Activated CD4-positive, alpha-beta T cell treated with anti-CD3 and anti-CD28 coated beads, Interleukin-2, amount 10 ng/mL, durations not matched to agents 24 days and 14 days (primary cell): Measurements from ENCODE around the gene OR14C36. TPM values are rescaled to one million over a fixed set of nuclear protein-coding genes. Genes with fewer than 3 reads are reported as not detected.

Experiments used
- DNase-seq: peaks from one replicate; pipeline ENCODE4 v3.0.0; 2022
- H3K27ac Mint-ChIP-seq: one replicate; pipeline ENCODE4 v1.8.0; 2022; ENCODE audit warnings: mild to moderate bottlenecking, mixed read lengths
- H3K27me3 Mint-ChIP-seq: one replicate; pipeline ENCODE4 v1.8.0; 2022; ENCODE audit warnings: mixed read lengths
- H3K36me3 Mint-ChIP-seq: one replicate; pipeline ENCODE4 v1.8.0; 2022; ENCODE audit warnings: low read depth, mild to moderate bottlenecking, mixed read lengths
- H3K4me1 Mint-ChIP-seq: one replicate; pipeline ENCODE4 v1.8.0; 2021; ENCODE audit warnings: mixed read lengths
- H3K4me3 Mint-ChIP-seq: one replicate; pipeline ENCODE4 v1.8.0; 2022; ENCODE audit warnings: mild to moderate bottlenecking, moderate library complexity, mixed read lengths
- H3K9me3 Mint-ChIP-seq: one replicate; pipeline ENCODE4 v1.8.0; 2021; ENCODE audit warnings: mixed read lengths
- intact Hi-C: fragments of 100-400 bp; cut with micrococcal nuclease; formaldehyde crosslinking; loops from one replicate; pipeline ENCODE4 v1.15.1; 2023
- total RNA-seq: library from RNA; stranded (reverse); gene quantifications from 2 replicates; pipeline ENCODE4 v1.2.3, GENCODE V29; 2022

The OR14C36 gene
- total RNA-seq, 1 donor from 2014 or later, result not detected

DNA sequence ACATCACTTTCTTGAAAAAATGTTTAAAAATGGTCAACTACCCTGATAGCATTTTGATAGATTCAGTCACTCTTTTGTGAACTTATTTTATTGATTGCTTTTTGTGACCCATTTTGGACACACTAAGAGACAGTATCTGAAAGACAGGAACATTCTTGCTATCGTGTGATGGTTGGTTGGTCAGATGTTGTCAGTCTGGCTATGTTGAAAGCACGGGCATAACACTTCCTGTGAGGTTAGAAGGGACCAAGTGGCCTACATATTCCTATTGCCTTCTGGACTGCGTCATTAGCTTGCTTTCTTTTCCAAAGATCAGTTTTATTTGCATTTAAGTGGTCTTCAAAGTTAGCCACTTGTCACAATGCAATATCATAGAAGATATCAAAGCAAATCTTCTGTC is 28.3 kb downstream of the OR14C36 start:
- Mint-ChIP-seq H3K27ac (no peak overlapping the region), H3K4me1 (no peaks in the 10 kb centered on the region), H3K9me3 (no peaks in the 10 kb centered on the region), H3K36me3 (no peaks in the 10 kb centered on the region), H3K4me3 (no peak overlapping the region), H3K27me3 (no peaks in the 10 kb centered on the region)
- intact Hi-C loops, result no loop called here
- no peak for DNase-seq

DNA sequence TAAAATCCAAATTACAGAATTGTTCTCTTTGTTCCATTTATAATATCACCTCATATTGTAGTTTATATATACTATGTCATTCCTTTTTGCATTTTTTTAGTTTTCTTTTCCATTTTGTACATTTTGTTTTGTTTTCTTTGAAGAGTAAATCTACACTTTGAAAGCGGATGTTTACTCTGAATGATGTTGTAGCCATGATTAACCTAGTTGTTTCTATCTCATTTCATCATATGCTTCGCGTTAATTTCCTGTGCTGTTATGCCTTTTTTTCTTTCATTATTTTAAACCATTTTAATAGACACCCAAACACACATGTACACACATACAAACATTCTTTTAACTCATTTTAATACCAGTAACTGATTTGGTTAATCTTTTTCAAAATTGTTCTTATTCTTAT is 32.3 kb downstream of the OR14C36 start:
- intact Hi-C loops, result no loop called here
- H3K36me3 Mint-ChIP-seq, result no peaks in the 10 kb centered on the region
- no peak for DNase-seq
- no peaks in the 10 kb centered on the region for H3K27me3 Mint-ChIP-seq
- no peak overlapping the region for H3K4me3 Mint-ChIP-seq
- no peaks in the 10 kb centered on the region for H3K9me3 Mint-ChIP-seq
- H3K4me1 Mint-ChIP-seq, result no peaks in the 10 kb centered on the region
- no peak overlapping the region for H3K27ac Mint-ChIP-seq

DNA sequence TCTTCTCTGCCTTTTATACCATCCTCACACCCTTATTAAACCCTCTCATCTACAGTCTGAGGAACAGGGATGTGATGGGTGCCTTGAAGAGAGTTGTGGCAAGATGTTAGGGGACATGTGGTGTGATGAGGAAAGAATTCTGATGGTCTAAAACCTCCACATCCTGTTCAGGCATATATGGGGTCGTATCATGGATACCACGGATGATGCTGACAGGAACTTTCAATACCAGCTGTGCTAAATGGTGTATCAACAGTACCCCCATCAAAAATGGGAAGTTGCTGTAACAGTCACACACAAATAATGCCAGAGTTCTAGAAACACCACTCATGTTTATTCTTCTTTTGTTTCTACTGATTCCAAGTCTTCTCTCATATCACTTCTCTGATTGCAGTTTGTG is 39.9 kb downstream of the OR14C36 start:
- Mint-ChIP-seq H3K36me3 (no peaks in the 10 kb centered on the region), H3K27ac (no peak overlapping the region), H3K9me3 (no peaks in the 10 kb centered on the region), H3K4me1 (no peaks in the 10 kb centered on the region), H3K27me3 (peaks cover 6% of the 10 kb centered on the region), H3K4me3 (no peak overlapping the region)
- intact Hi-C loops, result no loop called here
- no peak for DNase-seq

DNA sequence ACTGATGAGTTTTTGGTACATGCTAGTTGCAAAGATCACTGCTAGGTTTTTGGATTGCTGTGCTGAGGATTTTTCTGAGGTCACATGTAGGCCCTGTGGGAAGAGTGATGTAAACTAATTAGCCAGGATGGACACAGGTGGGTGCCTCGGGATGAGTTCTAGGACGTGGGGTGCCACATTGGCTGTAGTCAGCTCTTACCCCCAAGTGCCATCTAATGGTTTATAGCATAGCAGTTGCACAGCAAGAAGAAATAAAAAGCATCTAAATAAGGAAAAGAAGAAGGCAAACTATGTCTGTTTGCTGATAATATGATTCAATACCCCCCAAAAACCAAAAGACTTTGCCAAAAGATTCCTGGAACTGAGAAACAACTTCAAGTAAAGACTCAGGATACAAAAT is 44.5 kb downstream of the OR14C36 start:
- DNase-seq, result no peak
- Mint-ChIP-seq H3K27ac (no peak overlapping the region), H3K36me3 (no peaks in the 10 kb centered on the region), H3K4me1 (no peaks in the 10 kb centered on the region), H3K9me3 (no peaks in the 10 kb centered on the region), H3K4me3 (no peak overlapping the region), H3K27me3 (peaks cover 8% of the 10 kb centered on the region)
- intact Hi-C loops, result no loop called here

Other genes with a start within 250 kb of the OR14C36 start
- gene OR2M5, start 203.6 kb upstream of the OR14C36 start, total RNA-seq, result not detected in 2 replicates
- not detected in 2 replicates for gene OR2M2, start 174.0 kb upstream of the OR14C36 start, total RNA-seq
- gene OR2M3, start 151.5 kb upstream of the OR14C36 start, total RNA-seq, result not detected in 2 replicates
- gene OR2M4, start 117.4 kb upstream of the OR14C36 start, total RNA-seq, result not detected in 2 replicates
- not detected in 2 replicates for gene OR2T33, start 70.8 kb upstream of the OR14C36 start, total RNA-seq
- not detected in 2 replicates for gene OR2T12, start 45.4 kb upstream of the OR14C36 start, total RNA-seq
- not detected in 2 replicates for gene OR2M7, start 24.2 kb upstream of the OR14C36 start, total RNA-seq
- gene OR2T4, start 12.9 kb downstream of the OR14C36 start, total RNA-seq, result not detected in 2 replicates
- not detected in 2 replicates for gene OR2T6, start 27.0 kb downstream of the OR14C36 start, total RNA-seq
- gene OR2T1, start 54.3 kb downstream of the OR14C36 start, total RNA-seq, result not detected in 2 replicates
- gene OR2T2, start 96.9 kb downstream of the OR14C36 start, total RNA-seq, result not detected in 2 replicates
- gene OR2T3, start 124.6 kb downstream of the OR14C36 start, total RNA-seq, result not detected in 2 replicates
- not detected in 2 replicates for gene OR2T5, start 139.8 kb downstream of the OR14C36 start, total RNA-seq
- gene OR2G6, start 159.3 kb downstream of the OR14C36 start, total RNA-seq, result not detected in 2 replicates
- gene OR2T29, start 214.0 kb downstream of the OR14C36 start, total RNA-seq, result not detected in 2 replicates
- gene OR2T34, start 226.0 kb downstream of the OR14C36 start, total RNA-seq, result not detected in 2 replicates
- not detected in 2 replicates for gene OR2T10, start 248.9 kb downstream of the OR14C36 start, total RNA-seq